HCT116 (cell line): ENCODE measurements around the gene ACOXL. TPM values are rescaled to one million over a fixed set of nuclear protein-coding genes. Genes with fewer than 3 reads are reported as not detected.

Experiments used
- ATAC-seq: fragments of 200-7000 bp; cut with Tn5 transposase; 2 replicates; pipeline ENCODE4 v1.9.1; 2020; ENCODE audit warnings: mild to moderate bottlenecking, moderate library complexity
- BruUV-seq: library from RNA; stranded (reverse); fragments of 400-500 nt; replicated peaks from 2 replicates; lab custom pipeline; 2021; lab: Mats Ljungman, UMichigan
- CTCF ChIA-PET: fragments of 300-600 bp; sonication (Branson Sonifier 250); formaldehyde crosslinking; loops from one replicate; lab custom pipeline; 2021; ENCODE audit warnings: antibody characterized with exemption; lab: Charles Lee
- POLR2A ChIA-PET: fragments of 300-600, 350-600 bp; sonication (Branson Sonifier 250); formaldehyde crosslinking; loops from one replicate; lab custom pipeline; 2021; ENCODE audit warnings: antibody characterized with exemption; lab: Charles Lee
- RAD21 ChIA-PET, 2 experiments: fragments of 300-600 bp; sonication (Branson Sonifier 250); formaldehyde crosslinking; loops; one replicate each; lab custom pipeline; 2023; ENCODE audit warnings: low total read pairs in 2 of 2; ENCODE audit not compliant: uncharacterized antibody in 2 of 2, unreplicated experiment in 2 of 2, low non-redundant PET in 1 of 2; lab: Charles Lee
- DNase-seq: peaks from one replicate; pipeline ENCODE4 v3.0.0-alpha.2; 2010; ENCODE audit warnings: low read depth, low spot score
- H2AFZ ChIP-seq: fragments of 200-600 bp; shearing (Covaris generic), sonication (generic); 2 replicates; pipeline ENCODE4 v1.6.1; 2017; ENCODE audit warnings: low read depth, mixed run types, mixed read lengths, antibody characterized with exemption, low read length; ENCODE audit not compliant: poor library complexity, severe bottlenecking
- H3K27ac ChIP-seq: 2 replicates; pipeline ENCODE4 v1.5.1; 2012; ENCODE audit warnings: low read depth, low read length
- H3K27me3 ChIP-seq: fragments of 200-600 bp; sonication (generic); 2 replicates; pipeline ENCODE4 v1.6.1; 2016; ENCODE audit warnings: mixed run types, low read length, mixed read lengths; ENCODE audit not compliant: insufficient read depth
- H3K36me3 ChIP-seq, 2 experiments: fragments of 200-500 bp in 1 of 2; fragments of 200-600 bp in 1 of 2; sonication (Bioruptor generic) in 1 of 2; sonication (generic) in 1 of 2; 2 replicates each; pipeline versions ENCODE4 v1.5.1 to v1.6.1; 2014 to 2016; ENCODE audit warnings: low read length in 2 of 2, inconsistent platforms in 1 of 2, mixed read lengths in 1 of 2, mixed run types in 1 of 2; ENCODE audit not compliant: insufficient read depth in 2 of 2, control insufficient read depth in 1 of 2
- H3K4me1 ChIP-seq, 2 experiments: fragments of 200-600 bp in 1 of 2; sonication (generic) in 1 of 2; 2 replicates each; pipeline versions ENCODE4 v1.5.1 to v1.6.1; 2012 to 2017; ENCODE audit warnings: low read length in 2 of 2, inconsistent platforms in 1 of 2, mild to moderate bottlenecking in 1 of 2, mixed read lengths in 1 of 2, mixed run types in 1 of 2, moderate library complexity in 1 of 2; ENCODE audit not compliant: insufficient read depth in 2 of 2, control insufficient read depth in 1 of 2
- H3K4me2 ChIP-seq: fragments of 200-600 bp; sonication (generic); 2 replicates; pipeline ENCODE4 v1.6.1; 2017; ENCODE audit warnings: mixed run types, low read length, mixed read lengths
- H3K4me3 ChIP-seq, 2 experiments: fragments of 200-600 bp in 1 of 2; sonication (generic) in 1 of 2; replicated peaks in 1 of 2; 2 replicates each; pipeline ENCODE4 v1.5.1; 2011 to 2016; ENCODE audit warnings: low read length in 2 of 2, control low read depth in 1 of 2, low read depth in 1 of 2, mild to moderate bottlenecking in 1 of 2, mixed read lengths in 1 of 2, mixed run types in 1 of 2
- H3K79me2 ChIP-seq: fragments of 200-600 bp; sonication (generic); 2 replicates; pipeline ENCODE4 v1.6.1; 2017; ENCODE audit warnings: mild to moderate bottlenecking, mixed run types, low read length, moderate library complexity, mixed read lengths; ENCODE audit not compliant: insufficient read depth
- H3K9ac ChIP-seq: fragments of 200-600 bp; sonication (generic); 2 replicates; pipeline ENCODE4 v1.6.1; 2016; ENCODE audit warnings: low read length, mixed read lengths
- H3K9me2 ChIP-seq: fragments of 200-600 bp; sonication (generic), shearing (Covaris generic); 2 replicates; pipeline ENCODE4 v1.6.1; 2017; ENCODE audit warnings: mixed run types, mild to moderate bottlenecking, moderate library complexity; ENCODE audit not compliant: insufficient read depth
- H3K9me3 ChIP-seq, 2 experiments: fragments of 200-500 bp in 1 of 2; fragments of 200-600 bp in 1 of 2; sonication (Bioruptor generic) in 1 of 2; sonication (generic) in 1 of 2; 2 replicates each; pipeline ENCODE4 v1.6.1; 2014 to 2017; ENCODE audit warnings: low read length in 2 of 2, mixed read lengths in 2 of 2, inconsistent platforms in 1 of 2, low read depth in 1 of 2, mild to moderate bottlenecking in 1 of 2, mixed run types in 1 of 2, moderate library complexity in 1 of 2; ENCODE audit not compliant: control insufficient read depth in 1 of 2, insufficient read depth in 1 of 2
- H4K20me1 ChIP-seq: fragments of 200-600 bp; sonication (generic), shearing (Covaris generic); 2 replicates; pipeline ENCODE4 v1.6.1; 2017; ENCODE audit warnings: mixed run types, mild to moderate bottlenecking, moderate library complexity; ENCODE audit not compliant: insufficient read depth
- ATF3 ChIP-seq: IDR thresholded peaks from 2 replicates; pipeline ENCODE4 v1.6.1; 2012
- CBX3 ChIP-seq: IDR thresholded peaks from 2 replicates; pipeline ENCODE4 v1.6.1; 2012; ENCODE audit warnings: low read depth
- CEBPB ChIP-seq: IDR thresholded peaks from 2 replicates; pipeline ENCODE4 v1.6.1; 2012; ENCODE audit warnings: low read depth
- EGR1 ChIP-seq: IDR thresholded peaks from 2 replicates; pipeline ENCODE4 v1.6.1; 2012; ENCODE audit warnings: low read depth
- ELF1 ChIP-seq: IDR thresholded peaks from 2 replicates; pipeline ENCODE4 v1.6.1; 2012; ENCODE audit warnings: low read depth, borderline replicate concordance
- EZH2 ChIP-seq: fragments of 200-600 bp; sonication (generic); IDR thresholded peaks from 2 replicates; pipeline ENCODE4 v1.6.1; 2017; ENCODE audit warnings: antibody characterized with exemption, mixed run types
- FOSL1 ChIP-seq: IDR thresholded peaks from 2 replicates; pipeline ENCODE4 v1.6.1; 2012; ENCODE audit warnings: low read depth
- POLR2A ChIP-seq: IDR thresholded peaks from 2 replicates; pipeline ENCODE4 v1.7.0; 2011; ENCODE audit warnings: borderline replicate concordance; ENCODE audit not compliant: insufficient read depth, insufficient read length; ENCODE audit errors: extremely low read depth
- RAD21 ChIP-seq: IDR thresholded peaks from 2 replicates; pipeline ENCODE4 v1.6.1; 2012; ENCODE audit warnings: low read depth, mild to moderate bottlenecking
- SIN3A ChIP-seq: IDR thresholded peaks from 2 replicates; pipeline ENCODE4 v1.6.1; 2012; ENCODE audit warnings: low read depth
- TCF7L2 ChIP-seq: IDR thresholded peaks from 2 replicates; pipeline ENCODE4 v1.7.0; 2011; ENCODE audit warnings: borderline replicate concordance, inconsistent platforms; ENCODE audit not compliant: insufficient read depth, insufficient read length; ENCODE audit errors: extremely low read depth
- ZFX ChIP-seq: fragments of 450-650 bp; IDR thresholded peaks from 2 replicates; pipeline ENCODE4 v1.6.1; 2017
- ZNF274 ChIP-seq: fragments of 200-500 bp; sonication (Bioruptor generic); IDR thresholded peaks from 2 replicates; pipeline ENCODE4 v1.6.1; 2014; ENCODE audit warnings: mild to moderate bottlenecking, low read depth, low read length, inconsistent platforms
- intact Hi-C: fragments of 100-400 bp; cut with micrococcal nuclease; formaldehyde crosslinking; loops from 2 replicates; pipeline ENCODE4 v1.10.0; 2022
- total RNA-seq: library from RNA; stranded (reverse); gene quantifications from one replicate; pipeline ENCODE4 v1.2.1, GENCODE V29; 2021; ENCODE audit not compliant: unreplicated experiment
- TF ChIP-seq, protein P1 (sequence below): IDR thresholded peaks from 2 replicates; pipeline ENCODE4 v1.6.1; 2012; ENCODE audit warnings: low read depth
- TF ChIP-seq, protein P2 (sequence below): IDR thresholded peaks from 2 replicates; pipeline ENCODE4 v1.6.1; 2012

ACOXL gene
- total RNA-seq, 1 experiment from 2014 or later: 5.5 TPM

- ChIA-PET POLR2A (no interaction called here), RAD21 (no interaction called here), CTCF (no interaction called here)
- Histone ChIP-seq H3K79me2 (no peaks in the 10 kb centered on the region), H3K4me2 (no peak overlapping the region), H3K9me3 (peaks cover 0 to 7% of the 10 kb centered on the region in 2 experiments; a peak in 2 of 4 replicates), H3K27me3 (no peaks in the 10 kb centered on the region), H3K9ac (no peak overlapping the region), H2AFZ (no peak overlapping the region), H3K36me3 (no peaks in the 10 kb centered on the region), H4K20me1 (no peaks in the 10 kb centered on the region), H3K9me2 (no peaks in the 10 kb centered on the region), H3K27ac (no peak overlapping the region), H3K4me3 (no peak overlapping the region), H3K4me1 (no peaks in the 10 kb centered on the region)
- no peak for TF ChIP-seq TCF7L2
- TF ChIP-seq, protein P1, sequence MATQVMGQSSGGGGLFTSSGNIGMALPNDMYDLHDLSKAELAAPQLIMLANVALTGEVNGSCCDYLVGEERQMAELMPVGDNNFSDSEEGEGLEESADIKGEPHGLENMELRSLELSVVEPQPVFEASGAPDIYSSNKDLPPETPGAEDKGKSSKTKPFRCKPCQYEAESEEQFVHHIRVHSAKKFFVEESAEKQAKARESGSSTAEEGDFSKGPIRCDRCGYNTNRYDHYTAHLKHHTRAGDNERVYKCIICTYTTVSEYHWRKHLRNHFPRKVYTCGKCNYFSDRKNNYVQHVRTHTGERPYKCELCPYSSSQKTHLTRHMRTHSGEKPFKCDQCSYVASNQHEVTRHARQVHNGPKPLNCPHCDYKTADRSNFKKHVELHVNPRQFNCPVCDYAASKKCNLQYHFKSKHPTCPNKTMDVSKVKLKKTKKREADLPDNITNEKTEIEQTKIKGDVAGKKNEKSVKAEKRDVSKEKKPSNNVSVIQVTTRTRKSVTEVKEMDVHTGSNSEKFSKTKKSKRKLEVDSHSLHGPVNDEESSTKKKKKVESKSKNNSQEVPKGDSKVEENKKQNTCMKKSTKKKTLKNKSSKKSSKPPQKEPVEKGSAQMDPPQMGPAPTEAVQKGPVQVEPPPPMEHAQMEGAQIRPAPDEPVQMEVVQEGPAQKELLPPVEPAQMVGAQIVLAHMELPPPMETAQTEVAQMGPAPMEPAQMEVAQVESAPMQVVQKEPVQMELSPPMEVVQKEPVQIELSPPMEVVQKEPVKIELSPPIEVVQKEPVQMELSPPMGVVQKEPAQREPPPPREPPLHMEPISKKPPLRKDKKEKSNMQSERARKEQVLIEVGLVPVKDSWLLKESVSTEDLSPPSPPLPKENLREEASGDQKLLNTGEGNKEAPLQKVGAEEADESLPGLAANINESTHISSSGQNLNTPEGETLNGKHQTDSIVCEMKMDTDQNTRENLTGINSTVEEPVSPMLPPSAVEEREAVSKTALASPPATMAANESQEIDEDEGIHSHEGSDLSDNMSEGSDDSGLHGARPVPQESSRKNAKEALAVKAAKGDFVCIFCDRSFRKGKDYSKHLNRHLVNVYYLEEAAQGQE: no peak
- ATAC-seq (no peak), DNase-seq (no peak)
- intact Hi-C loops: no loop called here
- no TSS peak for BruUV-seq
Observed at GRCh38 chr2:110933420-110933819, 201.0 kb downstream of the ACOXL start.

- no peaks in the 10 kb centered on the region for H3K27me3 ChIP-seq
- CTCF ChIA-PET: no interaction called here
- no peak for ATAC-seq
- H2AFZ ChIP-seq: no peak overlapping the region
- intact Hi-C loops: no loop called here
- H3K27ac ChIP-seq: no peak overlapping the region
- H3K36me3 ChIP-seq: no peaks in the 10 kb centered on the region
- BruUV-seq: no TSS peak
- POLR2A ChIA-PET: no interaction called here
- H3K9me3 ChIP-seq: peaks cover 0 to 2% of the 10 kb centered on the region in 2 experiments; a peak in 2 of 4 replicates
- H3K4me3 ChIP-seq: no peak overlapping the region
- TF ChIP-seq ATF3 (no peak), EGR1 (no peak), EZH2 (no peak), SIN3A (no peak), CBX3 (no peak), CEBPB (no peak), ZFX (no peak), POLR2A (no peak), FOSL1 (no peak), ZNF274 (no peak), RAD21 (no peak), ELF1 (no peak)
- TF ChIP-seq, protein P2, sequence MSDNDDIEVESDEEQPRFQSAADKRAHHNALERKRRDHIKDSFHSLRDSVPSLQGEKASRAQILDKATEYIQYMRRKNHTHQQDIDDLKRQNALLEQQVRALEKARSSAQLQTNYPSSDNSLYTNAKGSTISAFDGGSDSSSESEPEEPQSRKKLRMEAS: no peak
- H4K20me1 ChIP-seq: no peaks in the 10 kb centered on the region
- H3K9ac ChIP-seq: no peak overlapping the region
- DNase-seq: no peak
- RAD21 ChIA-PET: no interaction called here
- no peaks in the 10 kb centered on the region for H3K9me2 ChIP-seq
- H3K4me2 ChIP-seq: no peak overlapping the region
- no peaks in the 10 kb centered on the region for H3K4me1 ChIP-seq
- no peaks in the 10 kb centered on the region for H3K79me2 ChIP-seq
Observed at GRCh38 chr2:110934948-110935347, 202.6 kb downstream of the ACOXL start.
